ENCODE data around the gene MIOX.

The MIOX gene

GRCh38 chr22:50536226-50536625 lies 49.6 kb downstream of the MIOX start:
- no peak for TF ChIP-seq CTCF (IDR thresholded peaks at IDR 0.05)
- H3K4me3 ChIP-seq (ENCODE audit: low read depth, low read length): no peak overlapping the region
- H3K4me2 ChIP-seq (ENCODE audit: low read length): peak overlapping the region; percentile 9
- no peaks in the 10 kb centered on the region for H3K79me2 ChIP-seq
- H3K27ac ChIP-seq: no peak overlapping the region
- H3K36me3 ChIP-seq (ENCODE audit: control insufficient read depth, insufficient read depth, low read length): no peaks in the 10 kb centered on the region
- peaks cover 4% of the 10 kb centered on the region for H3K4me1 ChIP-seq
- no peak overlapping the region for H2AFZ ChIP-seq
- H3K9me3 ChIP-seq (ENCODE audit: control insufficient read depth, low read length): no peaks in the 10 kb centered on the region
- no peaks in the 10 kb centered on the region for H3K27me3 ChIP-seq (ENCODE audit: control insufficient read depth, insufficient read depth, low read length)
- H3K9ac ChIP-seq: no peak overlapping the region

DNA sequence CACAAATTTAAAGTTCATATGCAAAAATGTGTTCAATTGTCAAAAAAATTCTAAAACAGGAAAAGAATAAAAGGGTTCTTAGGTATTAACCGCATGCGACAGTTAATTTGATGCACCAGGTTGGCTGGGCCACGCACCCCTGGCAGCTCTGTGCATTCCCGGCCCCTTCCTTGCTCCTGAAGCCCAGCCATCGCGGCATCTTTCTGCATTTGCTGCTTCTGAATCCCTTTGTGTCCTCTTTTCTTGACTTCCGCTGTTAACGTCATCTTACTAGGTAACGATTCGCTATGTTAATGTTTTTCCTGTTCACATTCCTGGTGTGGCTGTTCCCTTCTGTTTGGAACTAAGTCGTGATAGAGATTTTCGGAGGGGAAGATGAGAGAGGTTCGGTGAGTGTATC lies 51.1 kb downstream of the MIOX start:
- no peak for TF ChIP-seq CTCF (IDR thresholded peaks at IDR 0.05)
- Histone ChIP-seq H3K36me3 (ENCODE audit: control insufficient read depth, insufficient read depth, low read length) (no peaks in the 10 kb centered on the region), H3K4me3 (ENCODE audit: low read depth, low read length) (no peak overlapping the region), H3K27me3 (ENCODE audit: control insufficient read depth, insufficient read depth, low read length) (no peaks in the 10 kb centered on the region), H2AFZ (no peak overlapping the region), H3K27ac (peak overlapping the region; percentile 39), H3K9ac (no peak overlapping the region), H3K79me2 (no peaks in the 10 kb centered on the region), H3K4me2 (ENCODE audit: low read length) (no peak overlapping the region), H3K4me1 (peaks cover 4% of the 10 kb centered on the region), H3K9me3 (ENCODE audit: control insufficient read depth, low read length) (no peaks in the 10 kb centered on the region)

Data from parathyroid adenoma (tissue), 2 donors.